GM23338 (cell line): ENCODE measurements around the gene PRSS2. TPM values are rescaled to one million over a fixed set of nuclear protein-coding genes. Genes with fewer than 3 reads are reported as not detected.

Experiments used
- ATAC-seq: fragments of 200-7000 bp; cut with Tn5 transposase; 3 replicates; pipeline ENCODE4 v1.9.1; 2020
- DNase-seq: peaks from one replicate; pipeline ENCODE4 v3.0.0-alpha.2; 2015; ENCODE audit warnings: low spot score
- H2AFZ ChIP-seq: fragments of 200-600 bp; sonication (generic); 2 replicates; pipeline ENCODE4 v1.8.0; 2016; ENCODE audit warnings: antibody characterized with exemption, mild to moderate bottlenecking, moderate library complexity
- H3F3A ChIP-seq: fragments of 200-600 bp; sonication (generic); replicated peaks from 2 replicates; pipeline ENCODE4 v1.8.0; 2017; ENCODE audit warnings: antibody characterized with exemption, mixed run types, low read depth
- H3K27ac ChIP-seq: fragments of 200-600 bp; sonication (generic); 2 replicates; pipeline ENCODE4 v1.6.1; 2016; ENCODE audit warnings: low read depth
- H3K27me3 ChIP-seq: fragments of 200-600 bp; sonication (generic); 2 replicates; pipeline ENCODE4 v1.8.0; 2016; ENCODE audit warnings: mild to moderate bottlenecking, mixed run types, moderate library complexity; ENCODE audit not compliant: insufficient read depth
- H3K36me3 ChIP-seq: fragments of 200-600 bp; sonication (generic); 2 replicates; pipeline ENCODE4 v1.8.0; 2016; ENCODE audit warnings: mild to moderate bottlenecking; ENCODE audit not compliant: insufficient read depth
- H3K4me1 ChIP-seq: fragments of 200-600 bp; sonication (generic); 2 replicates; pipeline ENCODE4 v1.8.0; 2016; ENCODE audit warnings: mild to moderate bottlenecking, moderate library complexity; ENCODE audit not compliant: insufficient read depth
- H3K4me2 ChIP-seq: fragments of 200-600 bp; sonication (generic); 2 replicates; pipeline ENCODE4 v1.7.1; 2017; ENCODE audit warnings: mixed run types
- H3K4me3 ChIP-seq: fragments of 200-600 bp; sonication (generic); 2 replicates; pipeline ENCODE4 v1.6.1; 2016; ENCODE audit warnings: mixed run types
- H3K79me2 ChIP-seq: fragments of 200-600 bp; sonication (generic); replicated peaks from 2 replicates; pipeline ENCODE4 v1.8.0; 2017; ENCODE audit warnings: mild to moderate bottlenecking; ENCODE audit not compliant: insufficient read depth
- H3K9me2 ChIP-seq: fragments of 200-600 bp; sonication (generic); 2 replicates; pipeline ENCODE4 v1.8.0; 2017; ENCODE audit not compliant: insufficient read depth
- H4K20me1 ChIP-seq: fragments of 200-600 bp; sonication (generic); replicated peaks from 2 replicates; pipeline ENCODE4 v1.8.0; 2017; ENCODE audit warnings: mild to moderate bottlenecking; ENCODE audit not compliant: insufficient read depth
- H3K27ac Mint-ChIP-seq: 2 replicates; pipeline ENCODE4 v1.8.0; 2020; ENCODE audit warnings: inconsistent platforms, mild to moderate bottlenecking, moderate library complexity, mixed read lengths
- H3K27me3 Mint-ChIP-seq: 3 replicates; pipeline ENCODE4 v1.8.0; 2022; ENCODE audit warnings: low read depth, mild to moderate bottlenecking, moderate library complexity, mixed read lengths, inconsistent platforms; ENCODE audit not compliant: insufficient read depth, poor library complexity
- H3K36me3 Mint-ChIP-seq: 3 replicates; pipeline ENCODE4 v1.8.0; 2021; ENCODE audit warnings: low read depth, mild to moderate bottlenecking, inconsistent platforms, moderate library complexity, mixed read lengths
- H3K4me1 Mint-ChIP-seq: 3 replicates; pipeline ENCODE4 v1.8.0; 2020; ENCODE audit warnings: mild to moderate bottlenecking, inconsistent platforms, mixed read lengths
- H3K4me3 Mint-ChIP-seq: 3 replicates; pipeline ENCODE4 v1.8.0; 2021; ENCODE audit warnings: moderate library complexity, mild to moderate bottlenecking, inconsistent platforms, mixed read lengths
- H3K9me3 Mint-ChIP-seq: 3 replicates; pipeline ENCODE4 v1.8.0; 2020; ENCODE audit warnings: moderate library complexity, mild to moderate bottlenecking, inconsistent platforms, mixed read lengths
- CREB1 ChIP-seq: fragments of 250-450 bp; sonication (Bioruptor Pico); IDR thresholded peaks from 2 replicates; pipeline ENCODE4 v1.5.0; 2020; ENCODE audit warnings: low read depth, mild to moderate bottlenecking, moderate library complexity
- CTCF ChIP-seq, 2 experiments: fragments of 200-600 bp in 1 of 2; sonication (generic) in 1 of 2; conservative IDR thresholded peaks; 2 replicates each; pipeline versions ENCODE4 v1.5.1 to v1.6.1; 2016 to 2017; ENCODE audit warnings: antibody characterized with exemption in 2 of 2, low read depth in 2 of 2, mild to moderate bottlenecking in 2 of 2, moderate library complexity in 1 of 2
- ETS1 ChIP-seq: IDR thresholded peaks from 2 replicates; pipeline ENCODE4 v1.6.1; 2016; ENCODE audit warnings: antibody characterized with exemption
- EZH2 ChIP-seq: fragments of 200-600 bp; sonication (generic); IDR thresholded peaks from one replicate; pipeline ENCODE4 v1.8.0; 2017; ENCODE audit warnings: antibody characterized with exemption, mild to moderate bottlenecking, low read depth; ENCODE audit not compliant: unreplicated experiment
- EZH2phosphoT487 ChIP-seq: fragments of 200-600 bp; sonication (generic); IDR thresholded peaks from one replicate; pipeline ENCODE4 v1.8.1; 2018; ENCODE audit warnings: antibody characterized with exemption; ENCODE audit not compliant: unreplicated experiment
- JUNB ChIP-seq: IDR thresholded peaks from one replicate; pipeline ENCODE4 v1.6.1; 2016; ENCODE audit warnings: antibody characterized with exemption; ENCODE audit not compliant: unreplicated experiment
- NANOG ChIP-seq: IDR thresholded peaks from 2 replicates; pipeline ENCODE4 v1.6.1; 2016; ENCODE audit warnings: antibody characterized with exemption, borderline replicate concordance
- POLR2AphosphoS5 ChIP-seq: IDR thresholded peaks from 2 replicates; pipeline ENCODE4 v1.6.1; 2016; ENCODE audit warnings: antibody characterized with exemption, low read depth
- REST ChIP-seq: IDR thresholded peaks from one replicate; pipeline ENCODE4 v1.6.1; 2018; ENCODE audit warnings: antibody characterized with exemption; ENCODE audit not compliant: unreplicated experiment
- STAT1 ChIP-seq: IDR thresholded peaks from one replicate; pipeline ENCODE4 v1.6.1; 2016; ENCODE audit warnings: antibody characterized with exemption; ENCODE audit not compliant: unreplicated experiment
- ZNF114 ChIP-seq: fragments of 250-450 bp; sonication (Bioruptor Pico); IDR thresholded peaks from 2 replicates; pipeline ENCODE4 v1.5.0; 2020; ENCODE audit warnings: mild to moderate bottlenecking, moderate library complexity
- ZNF331 ChIP-seq: fragments of 250-450 bp; sonication (Bioruptor Pico); IDR thresholded peaks from 2 replicates; pipeline ENCODE4 v1.5.0; 2020; ENCODE audit warnings: low read depth, mild to moderate bottlenecking, moderate library complexity
- ZNF462 ChIP-seq: fragments of 250-450 bp; sonication (Bioruptor Pico); IDR thresholded peaks from 2 replicates; pipeline ENCODE4 v1.5.0; 2020; ENCODE audit warnings: mild to moderate bottlenecking, moderate library complexity
- polyA plus RNA-seq: library from polyadenylated mRNA; unstranded; fragments of >200 nt; fragmentation: Nextera tagmentation; extraction: Ambion mirVana; gene quantifications from 2 replicates; pipeline ENCODE4 v1.2.1, GENCODE V29; 2016
- total RNA-seq: library from RNA; depleted of rRNA; stranded (reverse); fragments of >200 nt; shearing (Covaris generic); gene quantifications from 2 replicates; pipeline ENCODE4 v1.2.3, GENCODE V29; 2014

Gene PRSS2
- total and polyA plus RNA-seq, 2 experiments from 2014 or later: not detected

- Histone ChIP-seq H3K27ac (no peak overlapping the region), H3K79me2 (no peaks in the 10 kb centered on the region), H3K4me3 (no peak overlapping the region), H3K9me2 (no peaks in the 10 kb centered on the region), H3K4me2 (no peak overlapping the region), H4K20me1 (no peaks in the 10 kb centered on the region), H3K4me1 (no peaks in the 10 kb centered on the region), H3K36me3 (no peaks in the 10 kb centered on the region), H3K27me3 (no peaks in the 10 kb centered on the region), H2AFZ (no peak overlapping the region), H3F3A (no peaks in the 10 kb centered on the region)
- H3K36me3 Mint-ChIP-seq: no peaks in the 10 kb centered on the region
- TF ChIP-seq ETS1: no peak
- TF ChIP-seq CTCF (conservative IDR thresholded peaks at IDR 0.05; ENCODE audit: low read depth in 2 of 2): no peak
- TF ChIP-seq ZNF331 (CRISPR knock-in tag): no peak
- no peak for TF ChIP-seq POLR2AphosphoS5
- TF ChIP-seq EZH2phosphoT487: no peak
- TF ChIP-seq STAT1: no peak
- TF ChIP-seq ZNF462: no peak
- no peak for TF ChIP-seq JUNB
- no peak for TF ChIP-seq EZH2
- no peak for TF ChIP-seq CREB1 (CRISPR knock-in tag)
- TF ChIP-seq NANOG: no peak
- TF ChIP-seq ZNF114 (CRISPR knock-in tag): no peak
- TF ChIP-seq REST: no peak
- no peak overlapping the region for H3K4me3 Mint-ChIP-seq
- no peak for DNase-seq
- no peaks in the 10 kb centered on the region; the same call in 1 of the 3 replicates for H3K9me3 Mint-ChIP-seq
- H3K27me3 Mint-ChIP-seq: peaks cover 4% of the 10 kb centered on the region
- no peak for ATAC-seq
- no peak overlapping the region for H3K27ac Mint-ChIP-seq
- peaks cover 3% of the 10 kb centered on the region; the same call in 1 of the 3 replicates for H3K4me1 Mint-ChIP-seq
These were observed 1.9 kb downstream of the PRSS2 start for GRCh38 chr7:142772673-142773072.
